Gastrocnemius medialis (tissue), 4 donors: ENCODE data around the gene COL6A1. TPM values are rescaled to one million over a fixed set of nuclear protein-coding genes. Genes with fewer than 3 reads are reported as not detected.
"Not testable (repeated sequence)": the region's sequence is repeated elsewhere in the genome, so short reads cannot be mapped to it uniquely, and the experiment has no call there.

Experiments used
- ATAC-seq, 2 donors: fragments of 150-250 bp; one replicate each; pipeline ENCODE4 v1.9.1; 2016
- DNase-seq, 2 donors: peaks; one replicate each; pipeline ENCODE4 v3.0.0-alpha.2; 2019
- H3K27ac ChIP-seq, 4 donors: fragments of 200-600 bp; sonication (generic); 1 replicate in 1 of 4; 2 replicates in 3 of 4; pipeline ENCODE4 v1.5.1; 2016 to 2018; ENCODE audit warnings: mild to moderate bottlenecking in 2 of 4, moderate library complexity in 1 of 4
- H3K27me3 ChIP-seq, 3 donors: fragments of 200-600 bp; sonication (generic) in 2 of 3; 1 replicate in 1 of 3; 2 replicates in 2 of 3; pipeline versions ENCODE4 v1.5.1 to v1.6.0; 2016 to 2019; ENCODE audit warnings: mild to moderate bottlenecking in 1 of 3, moderate library complexity in 1 of 3
- H3K36me3 ChIP-seq, 2 donors: fragments of 200-600 bp; sonication (generic) in 1 of 2; one replicate each; pipeline ENCODE4 v1.5.1; 2017 to 2018
- H3K4me1 ChIP-seq, 2 donors: fragments of 200-600 bp; sonication (generic) in 1 of 2; one replicate each; pipeline ENCODE4 v1.5.1; 2016 to 2017; ENCODE audit warnings: mild to moderate bottlenecking in 2 of 2
- H3K4me3 ChIP-seq, 4 donors: fragments of 200-600 bp; sonication (generic) in 3 of 4; 1 replicate in 1 of 4; 2 replicates in 3 of 4; pipeline ENCODE4 v1.5.1; 2016 to 2019; ENCODE audit warnings: mild to moderate bottlenecking in 2 of 4
- H3K9me3 ChIP-seq, 3 donors: fragments of 200-600 bp; sonication (generic) in 2 of 3; 1 replicate in 1 of 3; 2 replicates in 2 of 3; pipeline ENCODE4 v1.5.1; 2016 to 2019
- CTCF ChIP-seq, 5 experiments: fragments of 450-650 bp in 3 of 5; fragments of 200-600 bp in 2 of 5; sonication (generic) in 2 of 5; IDR thresholded peaks in 4 of 5; conservative IDR thresholded peaks in 1 of 5; 1 replicate in 4 of 5; 2 replicates in 1 of 5; pipeline ENCODE4 v1.5.1; 2016 to 2019; ENCODE audit warnings: antibody characterized with exemption in 5 of 5, mild to moderate bottlenecking in 3 of 5, moderate library complexity in 3 of 5
- POLR2A ChIP-seq, 2 donors: fragments of 450-650 bp; IDR thresholded peaks; one replicate each; pipeline ENCODE4 v1.6.1; 2017; ENCODE audit warnings: antibody characterized with exemption in 2 of 2, mild to moderate bottlenecking in 2 of 2, moderate library complexity in 2 of 2
- in situ Hi-C, 4 donors: fragments of 200-750 bp; cut with MboI; loops; one replicate each; pipeline versions ENCODE4 v1.15.0 to v1.8.0; 2017; ENCODE audit warnings: low sequenced_read_pairs in 4 of 4
- intact Hi-C: fragments of 100-400 bp; cut with DNase I; formaldehyde crosslinking; loops from one replicate; pipeline ENCODE4 v1.15.1; 2023; ENCODE audit warnings: low total_unique reads
- total RNA-seq, 4 donors: library from RNA; depleted of rRNA; stranded (reverse); fragments of >200 nt; gene quantifications; one replicate each; pipeline versions ENCODE4 v1.1.0 to v1.2.3, GENCODE V29; 2016

COL6A1 gene
- total RNA-seq, 4 donors from 2014 or later, result 50.5 to 97.8 (median 73.3) TPM

DNA sequence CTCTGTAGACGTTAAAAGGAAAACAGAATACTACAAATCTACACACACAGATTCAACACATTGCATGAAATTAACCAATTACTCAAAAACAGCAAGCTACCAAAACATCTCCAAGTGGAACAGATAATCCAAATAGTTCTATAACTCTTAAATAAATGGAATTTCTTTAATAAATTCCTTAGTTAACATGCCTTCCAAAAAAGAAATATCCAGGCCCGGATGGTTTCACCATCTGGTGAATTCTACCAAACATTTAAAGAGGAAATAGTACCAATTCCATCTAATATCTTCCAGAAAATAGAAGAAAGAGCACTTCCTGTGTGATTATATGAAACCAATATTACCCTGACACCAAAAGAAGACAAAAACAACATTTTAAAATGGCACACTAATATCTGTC, 63.6 kb downstream of the COL6A1 start:
- peak overlapping the region in 1 of 4 donors; percentile 0 for H3K27ac ChIP-seq
- H3K36me3 ChIP-seq, result no peaks in the 10 kb centered on the region
- peaks cover 0 to 5% (median 4%) of the 10 kb centered on the region in 3 donors for H3K27me3 ChIP-seq
- H3K9me3 ChIP-seq, result no peaks in the 10 kb centered on the region
- H3K4me1 ChIP-seq, result peaks cover 4 to 5% of the 10 kb centered on the region in 2 donors
- H3K4me3 ChIP-seq, result no peak overlapping the region
- ATAC-seq (no peak), DNase-seq (no peak)
- intact Hi-C loops, result no loop called here
- in situ Hi-C loops, result no loop called here
- no peak for TF ChIP-seq CTCF (IDR thresholded peaks at IDR 0.05 in 4 of 5, conservative IDR thresholded peaks at IDR 0.05 in 1 of 5)
- no peak for TF ChIP-seq POLR2A (IDR thresholded peaks at IDR 0.05)

DNA sequence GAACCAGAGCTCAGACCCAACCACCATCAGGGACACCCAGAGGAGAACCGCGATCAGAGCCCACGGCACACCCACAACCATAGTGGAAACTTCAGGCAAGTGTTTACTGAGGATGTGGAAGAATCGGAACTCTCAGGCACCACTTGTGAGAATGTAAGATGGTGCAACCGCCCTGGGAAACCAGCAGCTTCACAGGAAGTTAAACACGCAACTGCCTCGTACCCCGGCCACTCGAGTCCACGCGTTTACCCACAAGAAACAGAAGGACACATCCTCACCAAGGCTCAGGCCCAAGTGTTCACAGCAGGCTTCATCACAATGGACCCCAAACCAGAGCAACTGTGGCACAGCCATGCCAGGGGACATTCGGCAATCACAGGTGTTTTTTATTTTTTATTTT, 64.9 kb downstream of the COL6A1 start:
- intact Hi-C loops (no loop called here), in situ Hi-C loops (no loop called here)
- no peak for ATAC-seq
- H3K27me3 ChIP-seq, result peaks cover 0 to 9% (median 7%) of the 10 kb centered on the region in 3 donors
- H3K4me1 ChIP-seq, result peaks cover 4 to 8% of the 10 kb centered on the region in 2 donors
- no peak for TF ChIP-seq POLR2A (IDR thresholded peaks at IDR 0.05)
- no peak for TF ChIP-seq CTCF (IDR thresholded peaks at IDR 0.05 in 4 of 5, conservative IDR thresholded peaks at IDR 0.05 in 1 of 5)
- H3K36me3 ChIP-seq, result no peaks in the 10 kb centered on the region
- no peak overlapping the region for H3K27ac ChIP-seq
- no peak overlapping the region for H3K4me3 ChIP-seq
- DNase-seq, result no peak
- H3K9me3 ChIP-seq, result no peaks in the 10 kb centered on the region

- H3K4me1 ChIP-seq, H3K9me3 ChIP-seq, intact Hi-C loops, H3K27ac ChIP-seq, H3K4me3 ChIP-seq, in situ Hi-C loops, H3K27me3 ChIP-seq, ATAC-seq, DNase-seq, H3K36me3 ChIP-seq: not testable (repeated sequence)
Measured at GRCh38 chr21:46046906-46047305, 65.3 kb downstream of the COL6A1 start.

GRCh38 chr21:46048926-46049889, 67.6 kb downstream of the COL6A1 start:
- in situ Hi-C loops (no loop called here), intact Hi-C loops (no loop called here)

More at GRCh38 chr21:46048926-46049889, 67.6 kb downstream of the COL6A1 start:
- DNase-seq, result peak; percentile 76 to 91
- Histone ChIP-seq H3K36me3 (no peaks in the 10 kb centered on the region), H3K4me3 (no peak overlapping the region), H3K27ac (peak overlapping the region; percentile 73 to 83 (median 80)), H3K9me3 (no peaks in the 10 kb centered on the region), H3K27me3 (peaks cover 0 to 9% (median 7%) of the 10 kb centered on the region in 3 donors), H3K4me1 (peaks cover 4 to 8% of the 10 kb centered on the region in 2 donors)
- TF ChIP-seq CTCF (IDR thresholded peaks at IDR 0.05 in 4 of 5, conservative IDR thresholded peaks at IDR 0.05 in 1 of 5), result no peak
- no peak for TF ChIP-seq POLR2A (IDR thresholded peaks at IDR 0.05)
- peak; percentile 95 for ATAC-seq
